Measurements from ENCODE around the gene PDE6A. TPM values are rescaled to one million over a fixed set of nuclear protein-coding genes. Genes with fewer than 3 reads are reported as not detected.
A peak's percentile ranks its signal among the peaks of the same experiment; 100 is the strongest.

PDE6A gene
- total and polyA plus RNA-seq, 2 donors from 2014 or later, result 0.03 TPM; not detected in 1

DNA sequence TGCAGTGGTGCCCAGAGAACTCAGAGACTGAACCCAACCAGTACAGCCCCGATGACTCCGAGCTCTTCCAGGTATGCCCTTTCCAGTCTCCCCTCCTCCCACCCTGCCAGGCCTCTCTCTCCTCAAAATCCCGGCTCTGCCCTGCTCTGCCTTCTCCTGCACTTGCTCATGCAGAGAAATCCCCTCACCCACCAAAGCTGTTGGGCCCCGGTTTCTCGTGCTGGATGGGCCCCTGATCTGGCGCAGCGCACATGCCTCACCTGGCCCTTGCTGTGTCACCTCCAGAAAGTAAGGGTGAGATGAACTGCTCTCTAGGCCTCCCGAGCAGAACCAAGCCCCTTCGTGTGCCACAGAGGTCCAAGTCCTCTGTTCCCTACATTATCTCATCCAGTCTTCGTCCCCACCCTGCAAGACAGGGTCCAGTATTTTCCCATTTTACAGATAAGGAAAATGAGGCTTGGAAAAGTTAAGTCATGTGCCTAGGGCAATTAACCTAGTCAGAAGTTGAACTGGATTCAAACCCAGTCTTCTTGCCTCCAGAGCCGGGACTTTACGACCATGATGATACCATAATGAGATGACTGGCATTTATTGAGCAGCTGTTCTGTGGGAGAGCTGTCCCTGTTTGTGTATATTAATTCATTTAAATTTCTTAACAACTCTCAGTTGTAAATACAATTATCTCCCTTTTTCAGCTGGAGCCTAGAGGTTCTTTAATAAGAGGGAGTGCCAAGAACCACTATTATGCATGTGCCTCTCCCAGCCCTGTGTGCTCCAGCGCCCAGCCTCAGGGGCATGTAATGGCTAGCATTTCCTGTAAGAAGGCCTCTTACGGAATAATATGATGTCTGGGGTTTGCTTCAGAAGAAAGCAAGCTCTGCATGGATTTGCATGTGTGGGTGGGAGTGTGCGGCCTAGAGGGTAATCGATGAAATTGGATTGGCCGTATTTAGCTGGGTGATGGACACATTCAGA lies 123.8 kb downstream of the PDE6A start:
- no peak overlapping the region for H3K27ac ChIP-seq (ENCODE audit: low read depth in 2 of 2, low read length in 2 of 2)

DNA sequence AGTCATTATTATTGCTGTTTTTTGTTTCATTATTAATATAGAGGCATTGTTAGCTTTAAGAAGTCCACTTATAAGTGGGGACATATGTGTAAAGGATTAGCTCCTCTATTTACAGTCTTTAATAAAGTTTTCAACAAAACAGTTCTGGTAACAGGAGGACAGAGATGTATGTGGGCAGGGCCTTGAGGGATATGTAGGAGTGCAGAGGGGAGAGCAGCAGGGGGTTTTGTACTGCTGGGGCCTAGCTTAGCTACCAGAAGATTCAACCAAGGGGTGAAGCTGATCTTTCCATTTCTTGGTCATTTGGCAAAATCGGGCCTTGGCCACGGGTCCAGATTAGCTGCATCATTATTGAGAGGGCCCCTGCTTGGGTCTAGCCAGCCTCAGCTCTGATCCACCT lies 124.6 kb downstream of the PDE6A start:
- Histone ChIP-seq H3K27me3 (ENCODE audit: control insufficient read depth, insufficient read depth, low read length) (no peaks in the 10 kb centered on the region), H3K9ac (ENCODE audit: low read length in 3 of 3) (no peak overlapping the region), H3K36me3 (ENCODE audit: control insufficient read depth in 2 of 3, insufficient read depth in 3 of 3, low read length in 3 of 3) (no peaks in the 10 kb centered on the region), H3K4me1 (ENCODE audit: control insufficient read depth in 2 of 3, insufficient read depth in 2 of 3, low read depth in 1 of 3, low read length in 3 of 3) (peaks cover 0 to 10% (median 9%) of the 10 kb centered on the region in 3 donors), H3K4me3 (ENCODE audit: low read length in 3 of 3) (no peak overlapping the region), H3K9me3 (ENCODE audit: control insufficient read depth in 2 of 3, insufficient read depth in 1 of 3, low read length in 3 of 3) (no peaks in the 10 kb centered on the region), H3K27ac (ENCODE audit: low read depth in 2 of 2, low read length in 2 of 2) (no peak overlapping the region)
- TF ChIP-seq, protein P1, sequence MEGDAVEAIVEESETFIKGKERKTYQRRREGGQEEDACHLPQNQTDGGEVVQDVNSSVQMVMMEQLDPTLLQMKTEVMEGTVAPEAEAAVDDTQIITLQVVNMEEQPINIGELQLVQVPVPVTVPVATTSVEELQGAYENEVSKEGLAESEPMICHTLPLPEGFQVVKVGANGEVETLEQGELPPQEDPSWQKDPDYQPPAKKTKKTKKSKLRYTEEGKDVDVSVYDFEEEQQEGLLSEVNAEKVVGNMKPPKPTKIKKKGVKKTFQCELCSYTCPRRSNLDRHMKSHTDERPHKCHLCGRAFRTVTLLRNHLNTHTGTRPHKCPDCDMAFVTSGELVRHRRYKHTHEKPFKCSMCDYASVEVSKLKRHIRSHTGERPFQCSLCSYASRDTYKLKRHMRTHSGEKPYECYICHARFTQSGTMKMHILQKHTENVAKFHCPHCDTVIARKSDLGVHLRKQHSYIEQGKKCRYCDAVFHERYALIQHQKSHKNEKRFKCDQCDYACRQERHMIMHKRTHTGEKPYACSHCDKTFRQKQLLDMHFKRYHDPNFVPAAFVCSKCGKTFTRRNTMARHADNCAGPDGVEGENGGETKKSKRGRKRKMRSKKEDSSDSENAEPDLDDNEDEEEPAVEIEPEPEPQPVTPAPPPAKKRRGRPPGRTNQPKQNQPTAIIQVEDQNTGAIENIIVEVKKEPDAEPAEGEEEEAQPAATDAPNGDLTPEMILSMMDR (IDR thresholded peaks at IDR 0.05; ENCODE audit: borderline replicate concordance, extremely low read depth, insufficient read depth), result no peak
- intact Hi-C loops (cut with DNase I), result no loop called here
- FAIRE-seq (no peak), DNase-seq (no peak)

More for the DNA sequence above, 123.8 kb downstream of the PDE6A start:
- Histone ChIP-seq H3K4me1 (ENCODE audit: control insufficient read depth in 2 of 3, insufficient read depth in 2 of 3, low read depth in 1 of 3, low read length in 3 of 3) (peaks cover 0 to 10% (median 9%) of the 10 kb centered on the region in 3 donors), H3K9me3 (ENCODE audit: control insufficient read depth in 2 of 3, insufficient read depth in 1 of 3, low read length in 3 of 3) (no peaks in the 10 kb centered on the region), H3K4me3 (ENCODE audit: low read length in 3 of 3) (no peak overlapping the region), H3K36me3 (ENCODE audit: control insufficient read depth in 2 of 3, insufficient read depth in 3 of 3, low read length in 3 of 3) (no peaks in the 10 kb centered on the region), H3K9ac (ENCODE audit: low read length in 3 of 3) (no peak overlapping the region), H3K27me3 (ENCODE audit: control insufficient read depth, insufficient read depth, low read length) (no peaks in the 10 kb centered on the region)
- DNase-seq, result peak in 1 of 5 donors; percentile 52
- no peak for FAIRE-seq
- intact Hi-C loops (cut with DNase I), result no loop called here
- TF ChIP-seq, protein P1 (IDR thresholded peaks at IDR 0.05; ENCODE audit: borderline replicate concordance, extremely low read depth, insufficient read depth), result no peak

DNA sequence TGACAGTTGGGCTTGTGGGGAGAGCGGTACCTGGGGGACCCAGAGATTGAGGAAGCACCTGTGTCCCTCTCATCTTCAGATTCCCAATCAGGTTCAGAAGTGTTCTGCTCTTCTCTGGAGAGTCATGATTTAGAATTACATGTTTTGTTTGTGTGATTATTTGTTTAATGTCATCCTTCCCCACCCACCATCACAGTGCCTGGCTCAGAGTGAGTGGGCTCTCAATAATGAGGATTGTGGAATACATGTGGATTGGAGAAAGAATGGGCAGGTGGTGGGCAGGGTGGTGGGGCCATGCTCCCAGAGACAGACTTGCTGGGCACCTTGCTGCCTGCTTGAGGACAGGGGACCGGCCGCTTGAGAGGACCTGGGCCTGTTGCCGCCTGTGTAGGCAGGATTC lies 126.5 kb downstream of the PDE6A start:
- Histone ChIP-seq H3K36me3 (ENCODE audit: control insufficient read depth in 2 of 3, insufficient read depth in 3 of 3, low read length in 3 of 3) (no peaks in the 10 kb centered on the region), H3K9ac (ENCODE audit: low read length in 3 of 3) (no peak overlapping the region), H3K27me3 (ENCODE audit: control insufficient read depth, insufficient read depth, low read length) (no peaks in the 10 kb centered on the region), H3K4me3 (ENCODE audit: low read length in 3 of 3) (no peak overlapping the region), H3K4me1 (ENCODE audit: control insufficient read depth in 2 of 3, insufficient read depth in 2 of 3, low read depth in 1 of 3, low read length in 3 of 3) (peaks cover 0 to 2% (median 2%) of the 10 kb centered on the region in 3 donors), H3K27ac (ENCODE audit: low read depth in 2 of 2, low read length in 2 of 2) (no peak overlapping the region), H3K9me3 (ENCODE audit: control insufficient read depth in 2 of 3, insufficient read depth in 1 of 3, low read length in 3 of 3) (no peaks in the 10 kb centered on the region)
- TF ChIP-seq, protein P1 (IDR thresholded peaks at IDR 0.05; ENCODE audit: borderline replicate concordance, extremely low read depth, insufficient read depth), result no peak
- no peak for FAIRE-seq
- intact Hi-C loops (cut with DNase I), result no loop called here
- peak in 1 of 5 donors; percentile 34 for DNase-seq

Measured in kidney (tissue), 14 donors.